Measurements from ENCODE around the gene ITFG2.

ITFG2 gene

GRCh38 chr12:2832550-2833127, 20.2 kb downstream of the ITFG2 start:
- no peak for DNase-seq (ENCODE audit: low read depth)

GRCh38 chr12:2833327-2833726, 20.9 kb downstream of the ITFG2 start:
- no peak for DNase-seq (ENCODE audit: low read depth)

GRCh38 chr12:2833810-2834209, 21.3 kb downstream of the ITFG2 start:
- no peak for DNase-seq (ENCODE audit: low read depth)

- no peak for DNase-seq (ENCODE audit: low read depth)
Observed at GRCh38 chr12:2834581-2835491, 22.4 kb downstream of the ITFG2 start, which contains the start of gene NRIP2. Gene NRIP2, minus strand, starts transcription at chr12:2835035. Its CDS starts 52 bp downstream, at chr12:2834983.

- DNase-seq (ENCODE audit: low read depth), result no peak
Observed at GRCh38 chr12:2835691-2836403, 23.4 kb downstream of the ITFG2 start.

- DNase-seq (ENCODE audit: low read depth), result no peak
Observed at GRCh38 chr12:2836574-2836973, 24.1 kb downstream of the ITFG2 start.

- DNase-seq (ENCODE audit: low read depth), result no peak
Observed at GRCh38 chr12:2841056-2841650, 28.7 kb downstream of the ITFG2 start.

- DNase-seq (ENCODE audit: low read depth), result no peak
Observed at GRCh38 chr12:2842948-2843347, 30.5 kb downstream of the ITFG2 start.

- DNase-seq (ENCODE audit: low read depth), result no peak
Observed at GRCh38 chr12:2844786-2845185, 32.3 kb downstream of the ITFG2 start.

GRCh38 chr12:2845280-2845679, 32.8 kb downstream of the ITFG2 start:
- no peak for DNase-seq (ENCODE audit: low read depth)

- no peak for DNase-seq (ENCODE audit: low read depth)
Observed at GRCh38 chr12:2851931-2852330, 39.5 kb downstream of the ITFG2 start.

- DNase-seq (ENCODE audit: low read depth), result peak; percentile 31
Observed at GRCh38 chr12:2853626-2854025, 41.2 kb downstream of the ITFG2 start.

- no peak for DNase-seq (ENCODE audit: low read depth)
Observed at GRCh38 chr12:2854669-2855453, 42.4 kb downstream of the ITFG2 start.

GRCh38 chr12:2855546-2855945, 43.1 kb downstream of the ITFG2 start:
- no peak for DNase-seq (ENCODE audit: low read depth)

- DNase-seq (ENCODE audit: low read depth), result no peak
Observed at GRCh38 chr12:2856051-2856450, 43.6 kb downstream of the ITFG2 start.

- DNase-seq (ENCODE audit: low read depth), result no peak
Observed at GRCh38 chr12:2857021-2857431, 44.6 kb downstream of the ITFG2 start, which contains the start of gene TEX52. Gene TEX52, minus strand, starts transcription at chr12:2857039. Its CDS starts 13 bp downstream, at chr12:2857026.

GRCh38 chr12:2857576-2857975, 45.1 kb downstream of the ITFG2 start:
- DNase-seq (ENCODE audit: low read depth), result no peak

GRCh38 chr12:2858334-2858733, 45.9 kb downstream of the ITFG2 start:
- no peak for DNase-seq (ENCODE audit: low read depth)

- DNase-seq (ENCODE audit: low read depth), result no peak
Observed at GRCh38 chr12:2858944-2859421, 46.5 kb downstream of the ITFG2 start.

- no peak for DNase-seq (ENCODE audit: low read depth)
Observed at GRCh38 chr12:2860170-2860569, 47.7 kb downstream of the ITFG2 start.

GRCh38 chr12:2862876-2863275, 50.4 kb downstream of the ITFG2 start:
- no peak for DNase-seq (ENCODE audit: low read depth)
